Activated CD4-positive, alpha-beta T cell treated with anti-CD3 and anti-CD28 coated beads, Interleukin-2, amount 50 U/mL, for 48 hours (primary cell): ENCODE results near the gene NBPF4.
"Not testable (repeated sequence)": the region's sequence is repeated elsewhere in the genome, so short reads cannot be mapped to it uniquely, and the experiment has no call there.

Source experiments
- DNase-seq, 2 experiments: peaks; one replicate each; pipeline ENCODE4 v3.0.0-alpha.2; 2020

The NBPF4 gene

DNA sequence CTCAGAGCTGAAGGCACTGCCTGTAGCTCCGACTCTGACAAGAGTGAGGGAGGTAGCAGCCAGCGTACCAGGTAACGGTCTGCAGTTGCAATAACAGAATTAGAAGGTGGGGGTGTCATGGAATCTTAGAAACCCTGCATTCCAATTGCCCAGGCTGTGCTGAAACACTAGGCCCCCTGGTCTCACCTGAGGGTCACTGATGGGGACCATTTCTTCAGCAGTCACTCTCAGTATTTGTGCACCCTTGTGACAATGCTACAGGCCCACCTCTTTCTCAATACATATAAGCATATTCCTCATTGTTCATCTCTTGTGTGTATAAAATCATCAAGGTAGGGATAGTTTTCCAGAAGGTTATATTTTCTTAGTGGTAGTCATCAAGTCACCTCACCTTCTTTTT lies at the start of gene NBPF4:
Gene NBPF4 (minus strand): TSS at position 101 of the 400 bp plus-strand sequence. CDS start 315 bp downstream, outside the sequence.
- DNase-seq, result not testable (repeated sequence)

- not testable (repeated sequence) for DNase-seq
These were observed 38.8 kb upstream of the NBPF4 start for GRCh38 chr1:108282528-108283257.

DNA sequence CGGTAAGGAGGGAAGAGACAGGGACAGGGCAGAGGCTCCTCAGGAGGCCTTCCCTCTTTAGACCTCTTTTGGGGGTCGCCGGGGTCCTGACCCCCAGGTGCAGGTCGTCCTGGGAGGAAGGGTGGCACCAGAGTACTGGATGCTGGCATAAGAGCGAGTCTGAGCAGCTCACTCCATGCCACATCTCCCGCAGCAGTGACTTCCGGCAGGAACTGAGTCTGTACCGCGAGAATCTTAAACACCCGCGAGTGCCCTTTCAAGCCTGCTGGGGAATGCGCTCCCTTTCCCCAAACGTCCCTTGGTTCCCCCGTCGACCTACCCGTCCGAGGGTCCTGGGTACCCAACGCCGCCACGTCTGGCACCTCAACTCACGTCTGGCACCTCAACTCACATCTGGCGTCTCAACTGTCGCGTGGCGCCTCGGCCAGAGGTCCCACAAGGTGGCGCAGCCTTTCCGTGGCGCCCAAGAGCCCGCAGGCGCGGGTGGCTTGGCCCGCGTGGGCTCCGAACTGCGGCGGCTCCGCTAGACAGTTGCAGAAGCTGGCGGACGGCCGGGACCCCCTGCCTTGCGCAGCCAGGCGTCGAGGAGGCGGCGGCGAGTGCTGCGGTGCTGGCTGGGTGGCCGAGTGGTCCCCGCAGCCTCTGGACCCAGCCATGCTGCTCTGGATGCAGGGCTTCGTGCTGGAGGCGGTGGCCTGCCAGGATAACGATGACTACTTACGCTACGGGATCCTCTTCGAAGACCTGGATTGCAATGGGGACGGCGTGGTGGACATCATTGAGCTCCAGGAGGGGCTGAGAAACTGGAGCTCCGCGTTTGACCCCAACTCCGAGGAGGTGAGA lies 28.8 kb upstream of the NBPF4 start:
- DNase-seq, result not testable (repeated sequence)

DNA sequence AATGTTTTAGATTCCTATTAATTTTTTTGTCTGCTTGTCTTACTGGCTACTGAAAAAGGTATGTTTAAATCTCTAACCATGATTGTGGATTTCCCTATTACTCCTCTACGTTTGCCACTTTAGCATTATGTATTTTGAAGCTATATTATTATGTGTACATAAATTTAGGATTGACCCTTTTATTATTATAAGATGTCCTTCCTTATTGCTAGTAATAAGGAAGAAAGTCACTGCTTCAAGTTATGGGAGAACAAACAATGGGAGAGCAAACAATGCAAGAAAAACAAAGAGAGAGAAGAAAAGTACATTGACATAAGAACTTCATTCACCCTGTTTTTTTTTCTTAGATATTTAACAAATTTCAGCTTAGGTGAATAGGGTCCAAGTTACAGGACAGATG lies 23.2 kb upstream of the NBPF4 start:
- DNase-seq, result not testable (repeated sequence)

GRCh38 chr1:108261967-108262366 lies 18.1 kb upstream of the NBPF4 start:
- DNase-seq, result not testable (repeated sequence)

- not testable (repeated sequence) for DNase-seq
These were observed 17.6 kb upstream of the NBPF4 start for GRCh38 chr1:108261519-108261918.

DNA sequence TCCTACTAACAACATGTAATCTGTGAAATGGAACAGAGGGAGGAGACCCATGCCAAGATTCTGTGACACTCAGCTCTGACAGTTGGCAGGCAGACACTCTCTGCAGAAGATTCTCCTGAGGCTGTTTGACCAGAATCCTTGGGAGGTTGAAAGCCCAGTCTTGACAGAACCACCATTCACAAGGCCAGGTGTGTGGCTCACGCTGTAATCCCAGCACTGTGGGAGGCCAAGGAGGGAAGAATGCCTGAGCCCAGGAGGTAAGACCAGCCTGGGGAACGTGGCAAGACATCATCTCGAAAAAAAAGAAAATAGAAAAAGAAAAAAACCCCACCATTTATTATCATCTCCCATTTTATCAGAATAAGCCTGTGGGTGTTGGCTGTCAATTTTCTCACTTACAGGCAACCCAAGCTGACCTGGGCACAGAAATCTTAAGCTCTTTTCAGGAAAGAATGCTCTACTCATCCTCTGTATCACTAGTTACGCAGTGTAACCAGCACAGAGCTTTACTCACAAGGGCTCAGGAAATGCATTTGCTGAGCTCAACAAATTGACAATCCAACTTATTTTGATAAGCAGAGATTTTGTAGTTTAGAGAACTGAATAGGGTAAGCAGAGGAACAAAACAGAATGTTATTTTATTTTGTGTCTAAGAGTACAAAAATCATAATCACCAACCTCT lies 16.8 kb upstream of the NBPF4 start:
- DNase-seq, result not testable (repeated sequence)

DNA sequence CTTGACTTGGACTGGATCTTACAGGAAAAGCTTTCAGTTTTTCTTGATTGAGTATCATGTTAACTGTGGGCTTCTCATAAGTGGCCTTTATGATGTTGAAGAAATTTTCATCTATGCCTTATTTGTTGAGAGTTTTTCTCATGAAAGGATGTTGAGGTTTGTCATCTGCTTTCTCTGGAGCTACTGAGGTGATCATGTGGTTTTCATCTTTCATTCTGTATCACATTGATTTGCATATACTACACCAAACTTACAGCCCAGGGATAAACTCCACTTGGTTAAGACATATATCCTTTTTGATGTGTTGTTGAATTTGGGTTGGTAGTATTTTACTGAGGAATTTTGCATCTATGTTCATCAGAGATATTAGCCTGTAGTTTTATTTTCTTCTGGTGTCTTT lies 11.6 kb upstream of the NBPF4 start:
- DNase-seq, result not testable (repeated sequence)

GRCh38 chr1:108239426-108239825 lies 4.5 kb downstream of the NBPF4 start:
- not testable (repeated sequence) for DNase-seq

DNA sequence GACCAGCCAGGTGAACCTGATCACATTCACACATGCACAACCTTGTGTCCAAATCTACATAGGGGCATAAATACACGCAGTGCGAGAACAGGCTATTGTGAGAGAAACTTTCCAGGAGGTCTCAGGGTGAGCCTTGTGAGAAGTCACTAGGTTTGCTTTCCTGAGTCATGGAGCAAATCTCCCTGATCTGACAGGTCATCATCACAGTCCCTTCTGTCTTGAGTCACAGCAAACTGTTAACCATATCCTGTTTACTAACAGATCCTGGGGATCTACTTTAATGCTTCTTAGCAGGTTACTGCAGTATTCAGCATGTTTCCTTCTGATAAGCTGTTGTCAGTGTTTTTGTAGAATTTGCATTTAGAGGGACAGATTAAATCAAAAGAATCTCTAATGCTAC lies 8.6 kb downstream of the NBPF4 start:
- DNase-seq, result not testable (repeated sequence)

DNA sequence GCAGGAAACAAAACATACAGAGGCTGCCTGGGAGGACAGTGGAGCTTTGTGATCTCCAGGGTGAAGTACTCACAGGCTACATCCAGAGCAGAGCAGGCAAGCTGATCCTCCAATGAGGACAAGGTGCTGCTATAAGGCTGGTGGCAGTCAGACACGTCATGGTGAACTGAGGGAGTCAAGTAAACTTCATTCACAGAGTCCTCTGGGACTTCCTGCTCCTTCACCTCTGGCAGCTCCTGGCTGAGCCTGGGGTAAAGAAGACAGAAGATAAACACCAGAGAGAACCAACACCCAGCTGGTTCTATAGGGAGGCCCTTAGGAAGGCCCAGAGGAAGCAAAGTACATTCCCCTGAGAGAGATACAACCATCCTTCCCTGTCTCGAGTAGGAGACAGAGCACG lies 11.7 kb downstream of the NBPF4 start:
- not testable (repeated sequence) for DNase-seq

DNA sequence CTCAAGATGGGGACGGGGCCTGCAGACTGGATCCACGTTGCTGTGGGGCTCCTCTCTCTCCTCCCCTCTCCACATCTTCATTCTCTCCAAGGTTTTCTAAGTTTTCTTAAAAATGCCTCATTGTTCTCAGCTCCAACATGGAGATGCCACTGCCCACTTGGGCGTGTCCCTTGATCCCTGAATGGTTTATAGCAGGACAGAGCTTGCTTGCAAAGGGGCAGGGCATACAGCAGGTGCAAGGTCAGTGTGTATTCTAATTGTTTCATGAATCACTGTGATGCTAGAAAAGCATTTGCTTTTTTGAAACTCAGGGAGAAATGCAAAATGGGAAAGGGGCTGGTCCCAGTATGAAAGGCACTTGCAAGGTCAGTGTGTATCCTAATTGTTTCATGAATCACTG lies 13.9 kb downstream of the NBPF4 start:
- DNase-seq, result not testable (repeated sequence)

DNA sequence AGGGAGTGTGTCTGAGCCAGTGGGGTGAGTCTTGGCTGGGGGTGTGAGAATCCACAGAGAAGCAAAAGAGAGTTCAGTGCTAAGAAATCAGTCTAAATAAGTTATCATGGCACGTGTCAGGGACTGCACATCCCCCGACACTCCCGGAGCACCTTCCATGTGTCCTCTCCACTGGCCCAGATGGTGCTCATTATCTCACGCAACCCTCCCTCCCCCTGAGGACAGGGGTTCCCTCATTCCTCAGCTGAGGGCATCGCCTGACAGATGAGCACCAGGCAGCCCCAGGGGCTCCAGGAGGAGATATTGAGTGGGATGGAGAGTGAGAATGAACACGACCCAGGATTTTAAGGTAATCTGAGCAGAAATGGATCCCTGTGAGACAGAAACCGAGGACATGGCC lies 16.1 kb downstream of the NBPF4 start:
- DNase-seq, result not testable (repeated sequence)

DNA sequence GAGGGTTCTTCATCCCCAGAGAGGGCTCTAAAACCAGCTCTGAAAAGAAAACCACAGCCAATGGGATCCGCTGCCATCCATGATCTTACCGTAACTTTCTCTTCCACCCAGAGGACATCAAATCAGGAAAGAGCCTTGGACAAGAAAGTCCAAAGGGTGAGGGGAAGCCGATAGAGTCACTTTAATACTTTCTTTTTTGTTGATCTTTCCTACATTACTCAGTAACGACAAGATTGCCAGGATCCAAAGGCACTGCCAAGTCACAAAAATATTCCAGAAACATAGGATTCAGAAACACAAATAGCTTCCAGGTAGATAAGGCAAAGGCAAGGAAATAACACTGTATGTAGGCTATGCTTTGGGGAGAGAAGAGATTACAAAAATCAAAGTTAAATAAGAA lies 17.0 kb downstream of the NBPF4 start:
- not testable (repeated sequence) for DNase-seq

GRCh38 chr1:108223226-108223625 lies 20.6 kb downstream of the NBPF4 start:
- not testable (repeated sequence) for DNase-seq

DNA sequence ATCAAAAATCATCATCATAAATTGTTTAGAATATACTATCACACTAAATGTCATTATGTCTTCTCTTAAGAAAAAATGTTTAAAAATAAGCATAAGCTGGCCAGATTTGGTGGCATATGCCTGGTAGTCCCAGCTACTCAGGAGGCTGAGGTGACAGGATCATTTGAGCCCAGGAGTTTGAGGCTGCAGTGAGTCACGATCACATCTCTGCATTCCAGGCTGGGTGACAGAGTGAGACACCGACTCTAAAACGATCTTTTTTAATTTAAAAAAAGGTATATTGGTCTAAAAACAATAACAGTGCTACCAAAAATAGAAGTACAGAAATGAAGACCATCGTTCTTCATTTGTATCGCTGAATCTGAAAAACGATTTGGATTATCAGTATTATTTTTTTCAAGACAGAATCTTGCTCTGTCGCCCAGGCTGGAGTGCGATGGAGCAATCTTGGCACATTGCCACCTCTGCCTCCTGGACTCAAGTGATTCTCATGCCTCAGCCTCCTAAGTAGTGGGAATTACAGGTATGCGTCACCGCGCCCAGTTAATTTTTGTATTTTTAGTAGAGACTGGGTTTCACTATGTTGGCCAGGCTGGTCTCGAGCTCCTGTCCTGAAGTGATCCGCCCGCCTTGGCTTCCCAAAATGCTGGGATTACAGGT lies 26.2 kb downstream of the NBPF4 start:
- not testable (repeated sequence) for DNase-seq

- not testable (repeated sequence) for DNase-seq
These were observed 26.9 kb downstream of the NBPF4 start for GRCh38 chr1:108217007-108217406.

GRCh38 chr1:108216028-108216890 lies 27.6 kb downstream of the NBPF4 start:
- DNase-seq, result not testable (repeated sequence)

DNA sequence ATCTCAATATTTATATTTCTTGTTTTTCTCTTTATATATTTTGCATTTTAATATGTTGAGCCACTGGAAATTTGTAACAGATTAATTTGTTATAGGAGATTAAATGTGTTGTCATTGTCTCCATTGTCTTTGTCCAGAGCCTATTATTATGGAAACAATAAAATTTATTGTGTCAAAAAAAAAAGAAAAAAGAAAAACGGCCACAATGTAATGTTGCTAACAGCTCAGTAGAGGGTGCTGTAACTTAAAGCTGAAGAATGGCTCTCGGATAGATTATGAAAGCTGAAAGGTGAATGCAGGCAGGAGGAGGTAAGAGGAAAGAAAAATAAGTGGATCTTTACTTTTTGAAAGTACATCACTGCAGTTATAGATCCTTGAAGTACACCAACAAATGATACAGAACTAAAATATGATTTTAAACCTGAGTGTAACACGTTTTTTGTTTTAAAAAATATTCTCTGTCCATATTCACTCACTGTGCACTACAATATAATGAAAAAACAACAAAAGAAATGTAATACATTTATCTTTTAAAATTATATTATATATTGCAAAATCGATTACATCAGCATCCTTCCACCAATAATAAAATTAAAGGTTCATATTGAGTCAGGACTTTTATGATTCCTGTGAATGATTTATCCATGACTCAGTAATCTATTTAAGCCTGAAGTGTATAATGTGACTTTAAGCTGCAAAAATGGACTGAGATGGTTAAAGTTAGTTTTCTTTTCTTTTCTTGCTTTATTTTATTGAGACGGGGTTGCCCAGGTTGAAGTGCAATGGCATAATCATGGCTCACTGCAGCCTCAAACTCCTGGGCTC lies 29.0 kb downstream of the NBPF4 start:
- not testable (repeated sequence) for DNase-seq

GRCh38 chr1:108211014-108211413 lies 32.9 kb downstream of the NBPF4 start:
- DNase-seq, result no peak
